Measurements from ENCODE around the gene ARL2BP. TPM values are rescaled to one million over a fixed set of nuclear protein-coding genes. Genes with fewer than 3 reads are reported as not detected.
"Not testable (repeated sequence)": the region's sequence is repeated elsewhere in the genome, so short reads cannot be mapped to it uniquely, and the experiment has no call there.

The ARL2BP gene
- total RNA-seq, 1 experiment from 2014 or later: 10.6 TPM

DNA sequence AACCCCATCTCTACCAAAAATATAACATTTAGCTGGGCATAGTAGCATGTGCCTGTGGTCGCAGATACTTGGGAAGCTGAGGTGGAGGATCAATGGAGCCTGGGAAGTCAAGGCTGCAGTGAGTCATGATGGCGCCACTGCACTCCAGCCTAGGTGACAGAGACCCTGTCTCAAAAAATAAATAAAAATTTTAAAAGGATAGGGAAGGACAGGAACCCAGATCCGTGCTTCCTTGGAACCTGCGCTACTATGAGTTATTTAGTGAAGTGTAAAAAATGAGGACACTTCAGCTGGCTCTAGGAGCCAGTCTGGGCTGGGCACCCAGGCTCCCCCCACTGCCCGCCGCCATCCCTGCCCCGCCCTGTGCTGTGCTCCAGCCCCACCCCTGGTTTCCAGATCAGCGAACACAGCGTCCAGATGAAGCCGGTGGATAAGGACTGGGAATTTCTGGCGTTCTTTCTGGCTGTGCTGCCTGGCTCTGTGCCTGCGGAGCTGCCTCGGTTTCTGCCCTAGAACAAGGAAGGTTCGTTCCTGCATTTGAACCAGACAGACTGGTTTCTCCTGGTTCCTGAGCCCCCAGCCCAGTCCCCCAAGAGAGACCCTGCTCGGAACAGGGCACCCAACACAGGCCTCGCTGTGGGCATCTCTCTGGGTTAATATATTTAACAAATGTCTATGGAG lies 20.9 kb downstream of the ARL2BP start (continued):
- TF ChIP-seq FOXJ3 (CRISPR knock-in tag; IDR thresholded peaks at IDR 0.05; ENCODE audit: borderline replicate concordance) (no peak), RELA (CRISPR knock-in tag; IDR thresholded peaks at IDR 0.05; ENCODE audit: borderline replicate concordance) (no peak), MYBL2 (CRISPR knock-in tag; IDR thresholded peaks at IDR 0.05) (no peak), ZNF396 (CRISPR knock-in tag; IDR thresholded peaks at IDR 0.05; ENCODE audit: borderline replicate concordance) (no peak), ZNF317 (CRISPR knock-in tag; IDR thresholded peaks at IDR 0.05; ENCODE audit: borderline replicate concordance, low read depth) (no peak), ZNF416 (CRISPR knock-in tag; IDR thresholded peaks at IDR 0.05) (no peak)
- TF ChIP-seq, protein P1, sequence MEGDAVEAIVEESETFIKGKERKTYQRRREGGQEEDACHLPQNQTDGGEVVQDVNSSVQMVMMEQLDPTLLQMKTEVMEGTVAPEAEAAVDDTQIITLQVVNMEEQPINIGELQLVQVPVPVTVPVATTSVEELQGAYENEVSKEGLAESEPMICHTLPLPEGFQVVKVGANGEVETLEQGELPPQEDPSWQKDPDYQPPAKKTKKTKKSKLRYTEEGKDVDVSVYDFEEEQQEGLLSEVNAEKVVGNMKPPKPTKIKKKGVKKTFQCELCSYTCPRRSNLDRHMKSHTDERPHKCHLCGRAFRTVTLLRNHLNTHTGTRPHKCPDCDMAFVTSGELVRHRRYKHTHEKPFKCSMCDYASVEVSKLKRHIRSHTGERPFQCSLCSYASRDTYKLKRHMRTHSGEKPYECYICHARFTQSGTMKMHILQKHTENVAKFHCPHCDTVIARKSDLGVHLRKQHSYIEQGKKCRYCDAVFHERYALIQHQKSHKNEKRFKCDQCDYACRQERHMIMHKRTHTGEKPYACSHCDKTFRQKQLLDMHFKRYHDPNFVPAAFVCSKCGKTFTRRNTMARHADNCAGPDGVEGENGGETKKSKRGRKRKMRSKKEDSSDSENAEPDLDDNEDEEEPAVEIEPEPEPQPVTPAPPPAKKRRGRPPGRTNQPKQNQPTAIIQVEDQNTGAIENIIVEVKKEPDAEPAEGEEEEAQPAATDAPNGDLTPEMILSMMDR (IDR thresholded peaks at IDR 0.05): no peak

DNA sequence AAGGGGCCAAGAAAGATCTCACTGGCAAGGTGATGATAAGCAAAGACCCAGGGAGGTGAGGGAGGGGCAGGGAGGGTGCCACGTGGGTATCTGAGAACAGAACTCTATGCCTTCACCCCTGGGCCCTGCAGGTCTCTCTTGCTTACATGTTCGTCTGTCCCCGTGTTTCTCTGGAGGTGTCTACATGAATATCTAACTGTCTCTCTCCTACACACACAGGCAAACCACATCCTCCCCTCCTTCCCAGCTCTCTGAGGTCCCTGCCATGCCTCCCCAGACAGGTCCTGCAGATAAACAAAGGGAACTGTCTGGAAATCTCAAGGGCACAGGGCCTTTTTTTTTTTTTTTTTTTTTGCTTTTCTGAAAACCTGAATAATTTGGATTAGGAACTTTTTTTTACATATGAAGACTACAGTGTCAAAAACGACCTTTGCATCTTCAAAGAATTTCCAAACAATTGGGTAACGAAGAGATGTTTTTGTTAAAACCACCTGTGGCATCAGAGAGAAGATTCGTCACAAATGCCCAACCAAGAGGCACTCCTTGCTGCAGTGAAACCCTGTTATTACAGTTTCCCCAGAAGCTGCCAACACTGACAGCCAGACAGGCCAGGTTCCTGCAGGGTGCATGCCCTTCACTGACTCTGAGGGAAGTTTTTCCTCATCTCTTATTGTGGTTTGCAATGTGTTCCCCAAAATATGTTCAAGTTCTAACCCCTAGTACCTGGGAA lies 21.6 kb downstream of the ARL2BP start:
- no peaks in the 10 kb centered on the region for H3K27me3 Mint-ChIP-seq (ENCODE audit: low read depth)
- no peaks in the 10 kb centered on the region for H3K36me3 Mint-ChIP-seq
- ATAC-seq (no peak), DNase-seq (ENCODE audit: low spot score) (no peak)
- H3K4me3 Mint-ChIP-seq: no peak overlapping the region
- peaks cover 8% of the 10 kb centered on the region for H3K4me1 Mint-ChIP-seq
- H3K9me3 Mint-ChIP-seq: no peaks in the 10 kb centered on the region
- H3K27ac Mint-ChIP-seq: no peak overlapping the region
- POLR2A ChIA-PET: interaction anchor here (0.6 kb wide), 1 partner anchor 126 kb away, joined by 6 read pairs; no protein-coding TSS in a partner anchor
- CTCF ChIA-PET: no interaction called here
- TF ChIP-seq, protein P2, sequence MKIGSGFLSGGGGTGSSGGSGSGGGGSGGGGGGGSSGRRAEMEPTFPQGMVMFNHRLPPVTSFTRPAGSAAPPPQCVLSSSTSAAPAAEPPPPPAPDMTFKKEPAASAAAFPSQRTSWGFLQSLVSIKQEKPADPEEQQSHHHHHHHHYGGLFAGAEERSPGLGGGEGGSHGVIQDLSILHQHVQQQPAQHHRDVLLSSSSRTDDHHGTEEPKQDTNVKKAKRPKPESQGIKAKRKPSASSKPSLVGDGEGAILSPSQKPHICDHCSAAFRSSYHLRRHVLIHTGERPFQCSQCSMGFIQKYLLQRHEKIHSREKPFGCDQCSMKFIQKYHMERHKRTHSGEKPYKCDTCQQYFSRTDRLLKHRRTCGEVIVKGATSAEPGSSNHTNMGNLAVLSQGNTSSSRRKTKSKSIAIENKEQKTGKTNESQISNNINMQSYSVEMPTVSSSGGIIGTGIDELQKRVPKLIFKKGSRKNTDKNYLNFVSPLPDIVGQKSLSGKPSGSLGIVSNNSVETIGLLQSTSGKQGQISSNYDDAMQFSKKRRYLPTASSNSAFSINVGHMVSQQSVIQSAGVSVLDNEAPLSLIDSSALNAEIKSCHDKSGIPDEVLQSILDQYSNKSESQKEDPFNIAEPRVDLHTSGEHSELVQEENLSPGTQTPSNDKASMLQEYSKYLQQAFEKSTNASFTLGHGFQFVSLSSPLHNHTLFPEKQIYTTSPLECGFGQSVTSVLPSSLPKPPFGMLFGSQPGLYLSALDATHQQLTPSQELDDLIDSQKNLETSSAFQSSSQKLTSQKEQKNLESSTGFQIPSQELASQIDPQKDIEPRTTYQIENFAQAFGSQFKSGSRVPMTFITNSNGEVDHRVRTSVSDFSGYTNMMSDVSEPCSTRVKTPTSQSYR (CRISPR knock-in tag; IDR thresholded peaks at IDR 0.05): no peak
- TF ChIP-seq ZNF317 (CRISPR knock-in tag; IDR thresholded peaks at IDR 0.05; ENCODE audit: borderline replicate concordance, low read depth): no peak
- TF ChIP-seq SOX15 (CRISPR knock-in tag; IDR thresholded peaks at IDR 0.05): no peak

DNA sequence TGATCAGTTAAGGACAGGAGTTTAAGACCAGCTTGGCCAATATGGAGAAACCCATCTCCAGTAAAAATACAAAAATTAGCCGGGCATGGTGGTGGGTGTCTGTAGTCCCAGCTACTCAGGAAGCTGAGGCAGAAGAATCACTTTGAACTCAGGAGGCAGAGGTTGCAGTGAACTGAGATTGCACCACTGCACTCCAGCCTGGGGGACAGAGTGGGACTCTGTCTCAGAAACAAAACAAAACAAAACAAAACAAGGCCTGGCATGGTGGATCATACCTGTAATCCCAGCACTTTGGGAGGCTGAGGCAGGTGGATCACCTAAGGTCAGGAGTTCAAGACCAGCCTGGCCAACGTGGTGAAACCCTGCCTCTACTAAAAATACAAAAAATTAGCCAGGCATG lies 22.3 kb downstream of the ARL2BP start:
- H3K36me3 Mint-ChIP-seq; H3K27me3 Mint-ChIP-seq (ENCODE audit: low read depth); POLR2A ChIA-PET; ATAC-seq; DNase-seq (ENCODE audit: low spot score); H3K27ac Mint-ChIP-seq; H3K4me1 Mint-ChIP-seq; H3K4me3 Mint-ChIP-seq; H3K9me3 Mint-ChIP-seq; CTCF ChIA-PET: not testable (repeated sequence)

DNA sequence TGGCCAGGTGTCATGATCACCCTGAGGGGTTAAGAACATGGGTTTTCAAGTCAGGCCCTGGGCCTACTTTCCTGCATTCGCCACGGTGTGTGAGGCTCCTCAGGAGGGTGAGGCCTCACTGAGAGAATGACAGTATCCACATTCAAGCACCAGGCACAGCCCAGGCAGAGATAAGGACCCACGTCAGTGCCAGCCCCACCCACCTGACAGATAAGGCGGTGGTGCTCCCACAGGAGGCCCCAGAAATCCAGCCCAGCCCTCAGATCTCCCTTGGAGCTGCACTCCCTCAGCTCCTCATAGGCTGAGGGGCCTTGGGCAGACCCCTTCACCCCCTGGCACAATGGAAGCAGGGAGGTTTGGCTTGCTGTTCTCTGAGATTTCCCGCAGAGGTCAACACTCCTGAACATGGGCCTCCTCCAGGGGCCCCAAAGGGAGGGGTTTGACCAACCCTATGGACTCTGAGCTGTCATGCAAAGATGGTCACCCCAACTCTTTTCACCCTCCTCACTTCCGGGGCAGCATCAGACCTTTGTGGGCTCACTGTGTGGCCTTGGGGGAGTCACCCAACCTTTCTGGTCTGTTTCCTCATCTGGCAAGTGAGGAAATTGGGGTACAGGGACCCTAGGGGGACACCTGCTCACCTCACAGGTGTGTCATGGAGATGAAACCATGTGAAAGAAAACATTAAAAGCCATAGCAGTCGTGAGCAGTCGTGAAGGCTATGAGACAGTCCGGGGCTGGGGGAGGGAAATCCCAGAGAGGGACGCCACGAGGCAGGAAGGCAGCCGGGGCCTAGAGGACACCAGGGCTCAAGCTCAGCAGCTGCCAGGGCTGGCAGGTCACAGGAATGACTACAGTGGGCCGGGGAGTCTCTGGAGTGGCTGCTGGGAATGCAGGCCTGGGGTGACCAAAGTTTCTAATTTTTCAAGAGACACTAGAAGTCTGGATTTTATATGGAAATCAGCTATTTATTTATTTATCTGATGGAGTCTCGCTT lies 24.0 kb downstream of the ARL2BP start:
- Mint-ChIP-seq H3K27me3 (ENCODE audit: low read depth) (no peaks in the 10 kb centered on the region), H3K9me3 (no peaks in the 10 kb centered on the region), H3K4me3 (no peak overlapping the region), H3K27ac (no peak overlapping the region), H3K4me1 (peaks cover 8% of the 10 kb centered on the region), H3K36me3 (no peaks in the 10 kb centered on the region)
- ChIA-PET CTCF (interaction anchor here (0.9 to 1.2 kb wide), 2 partner anchors 193 to 305 kb away, joined by 4 to 7 read pairs; partner anchors contain the start of gene POLR2C), POLR2A (interaction anchor here (0.7 kb wide), 1 partner anchor 12 kb away, joined by 3 read pairs; no protein-coding TSS in a partner anchor)
- DNase-seq (ENCODE audit: low spot score): no peak
- ATAC-seq: no peak
- TF ChIP-seq, protein P3, sequence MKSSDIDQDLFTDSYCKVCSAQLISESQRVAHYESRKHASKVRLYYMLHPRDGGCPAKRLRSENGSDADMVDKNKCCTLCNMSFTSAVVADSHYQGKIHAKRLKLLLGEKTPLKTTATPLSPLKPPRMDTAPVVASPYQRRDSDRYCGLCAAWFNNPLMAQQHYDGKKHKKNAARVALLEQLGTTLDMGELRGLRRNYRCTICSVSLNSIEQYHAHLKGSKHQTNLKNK (CRISPR knock-in tag; IDR thresholded peaks at IDR 0.05): no peak
- TF ChIP-seq TEAD1 (CRISPR knock-in tag; IDR thresholded peaks at IDR 0.05): no peak

All from WTC11 (cell line).